Keratinocyte (primary cell): ENCODE data around the gene GIMAP4. TPM values are rescaled to one million over a fixed set of nuclear protein-coding genes. Genes with fewer than 3 reads are reported as not detected.

Source experiments
- DNase-seq: peaks from one replicate; pipeline ENCODE4 v3.0.0-alpha.2; 2011; ENCODE audit warnings: low read depth, missing footprints, low spot score
- FAIRE-seq: peaks from 2 replicates; lab custom pipeline; 2011; peaks lifted over from hg19 to GRCh38; lab: Jason Lieb, UNC
- H2AFZ ChIP-seq: 2 replicates; pipeline ENCODE4 v1.6.0; 2012; ENCODE audit warnings: low read length, control low read depth, inconsistent platforms; ENCODE audit not compliant: control insufficient read depth
- H3K27ac ChIP-seq: 2 replicates; pipeline ENCODE4 v1.5.1; 2011; ENCODE audit warnings: low read length; ENCODE audit not compliant: control insufficient read depth, insufficient read depth
- H3K27me3 ChIP-seq: 3 replicates; pipeline ENCODE4 v1.6.0; 2011; ENCODE audit warnings: low read length; ENCODE audit not compliant: control insufficient read depth, insufficient read depth; ENCODE audit errors: extremely low read depth
- H3K36me3 ChIP-seq, 2 experiments: 2 replicates in 1 of 2; 3 replicates in 1 of 2; pipeline ENCODE4 v1.5.1; 2011; ENCODE audit warnings: low read length in 2 of 2, mild to moderate bottlenecking in 1 of 2; ENCODE audit not compliant: control insufficient read depth in 2 of 2, insufficient read depth in 2 of 2; ENCODE audit errors: extremely low read depth in 1 of 2
- H3K4me1 ChIP-seq: 3 replicates; pipeline ENCODE4 v1.5.1; 2011; ENCODE audit warnings: low read length; ENCODE audit not compliant: control insufficient read depth, insufficient read depth; ENCODE audit errors: extremely low read depth
- H3K4me2 ChIP-seq: 3 replicates; pipeline ENCODE4 v1.6.0; 2011; ENCODE audit warnings: low read depth, low read length; ENCODE audit not compliant: control insufficient read depth, insufficient read depth; ENCODE audit errors: extremely low read depth
- H3K4me3 ChIP-seq, 3 experiments: fragments of 200-600 bp in 1 of 3; sonication (generic) in 1 of 3; 2 replicates in 2 of 3; 3 replicates in 1 of 3; pipeline ENCODE4 v1.5.1; 2011 to 2016; ENCODE audit warnings: low read length in 3 of 3, mild to moderate bottlenecking in 3 of 3, control low read depth in 2 of 3, inconsistent platforms in 1 of 3, low read depth in 1 of 3, mixed read lengths in 1 of 3, mixed run types in 1 of 3, moderate library complexity in 1 of 3; ENCODE audit not compliant: control insufficient read depth in 2 of 3, insufficient read depth in 2 of 3; ENCODE audit errors: extremely low read depth in 1 of 3
- H3K79me2 ChIP-seq: 2 replicates; pipeline ENCODE4 v1.6.0; 2012; ENCODE audit warnings: low read length; ENCODE audit not compliant: control insufficient read depth, insufficient read depth
- H3K9ac ChIP-seq: 3 replicates; pipeline ENCODE4 v1.6.0; 2011; ENCODE audit warnings: low read length; ENCODE audit not compliant: control insufficient read depth, insufficient read depth; ENCODE audit errors: extremely low read depth
- H3K9me1 ChIP-seq: 3 replicates; pipeline ENCODE4 v1.6.0; 2011; ENCODE audit warnings: low read length; ENCODE audit not compliant: control insufficient read depth, insufficient read depth; ENCODE audit errors: extremely low read depth
- H3K9me3 ChIP-seq: 2 replicates; pipeline ENCODE4 v1.5.1; 2012; ENCODE audit warnings: low read depth, low read length; ENCODE audit not compliant: control insufficient read depth
- H4K20me1 ChIP-seq: 3 replicates; pipeline ENCODE4 v1.6.0; 2011; ENCODE audit warnings: low read length; ENCODE audit not compliant: control insufficient read depth, insufficient read depth; ENCODE audit errors: extremely low read depth
- EZH2 ChIP-seq: IDR thresholded peaks from one replicate; pipeline ENCODE4 v1.6.1; 2012; ENCODE audit warnings: inconsistent platforms, mild to moderate bottlenecking, low read length, moderate library complexity
- dilution Hi-C: fragments of 300-500 bp; cut with MboI; formaldehyde crosslinking; loops from one replicate; pipeline ENCODE4 v1.7.0; 2020; ENCODE audit warnings: low sequenced_read_pairs; ENCODE audit not compliant: extremely low pct_ligation_motif_present
- polyA plus RNA-seq, 5 experiments: library from polyadenylated mRNA; depleted of rRNA in 3 of 5; stranded (reverse) in 3 of 5; stranded (forward) in 1 of 5; unstranded in 1 of 5; fragments of >200 nt; gene quantifications; 1 replicate in 1 of 5; 2 replicates in 3 of 5; 3 replicates in 1 of 5; pipeline versions ENCODE4 v1.2.1 to v1.2.3, GENCODE V29; 2011 to 2012; ENCODE audit warnings: missing spikeins in 2 of 5, low read depth in 1 of 5, low replicate concordance in 1 of 5
- TF ChIP-seq, protein P1 (sequence below), 3 experiments: IDR thresholded peaks in 1 of 3; conservative IDR thresholded peaks in 1 of 3; optimal IDR thresholded peaks in 1 of 3; 2 replicates in 2 of 3; 3 replicates in 1 of 3; pipeline versions ENCODE3 to v1.5.1; 2011; ENCODE audit warnings: low read length in 3 of 3, mild to moderate bottlenecking in 3 of 3, moderate library complexity in 2 of 3, control low read depth in 1 of 3, inconsistent platforms in 1 of 3; ENCODE audit not compliant: insufficient read depth in 2 of 3; ENCODE audit errors: extremely low read depth in 1 of 3

Gene GIMAP4
- polyA plus RNA-seq, 1 donor (not counting 4 experiments of a cell fraction or from before 2014, with no cell fraction given) = not detected

DNA sequence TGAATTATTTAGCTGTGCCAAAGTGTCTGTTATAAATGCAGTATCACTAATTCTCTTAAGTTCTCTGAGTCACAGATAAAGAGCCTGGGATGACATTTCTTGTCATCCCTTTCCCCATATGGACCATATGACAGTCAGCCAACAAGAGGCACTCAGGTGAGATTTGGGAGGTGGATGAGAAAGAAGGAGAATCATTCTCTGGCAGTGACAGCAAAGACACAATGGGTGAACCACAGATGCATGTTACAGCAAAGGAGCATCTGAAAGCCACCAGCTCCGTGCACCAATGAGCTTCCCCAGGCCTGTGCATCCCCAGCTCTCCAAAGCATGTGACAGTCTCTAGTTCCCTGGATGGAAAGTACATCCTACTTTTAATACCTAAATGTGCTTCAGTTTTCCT is 54.2 kb downstream of the GIMAP4 start:
- Histone ChIP-seq H3K27me3 (no peaks in the 10 kb centered on the region), H3K9me3 (no peaks in the 10 kb centered on the region), H3K9ac (no peak overlapping the region), H2AFZ (no peak overlapping the region), H3K36me3 (no peaks in the 10 kb centered on the region), H3K9me1 (no peaks in the 10 kb centered on the region), H3K27ac (no peak overlapping the region), H4K20me1 (no peaks in the 10 kb centered on the region), H3K4me2 (no peak overlapping the region), H3K79me2 (no peaks in the 10 kb centered on the region), H3K4me3 (no peak overlapping the region), H3K4me1 (no peaks in the 10 kb centered on the region)
- dilution Hi-C loops = no loop called here
- FAIRE-seq (no peak), DNase-seq (no peak)
- no peak for TF ChIP-seq EZH2
- TF ChIP-seq, protein P1, sequence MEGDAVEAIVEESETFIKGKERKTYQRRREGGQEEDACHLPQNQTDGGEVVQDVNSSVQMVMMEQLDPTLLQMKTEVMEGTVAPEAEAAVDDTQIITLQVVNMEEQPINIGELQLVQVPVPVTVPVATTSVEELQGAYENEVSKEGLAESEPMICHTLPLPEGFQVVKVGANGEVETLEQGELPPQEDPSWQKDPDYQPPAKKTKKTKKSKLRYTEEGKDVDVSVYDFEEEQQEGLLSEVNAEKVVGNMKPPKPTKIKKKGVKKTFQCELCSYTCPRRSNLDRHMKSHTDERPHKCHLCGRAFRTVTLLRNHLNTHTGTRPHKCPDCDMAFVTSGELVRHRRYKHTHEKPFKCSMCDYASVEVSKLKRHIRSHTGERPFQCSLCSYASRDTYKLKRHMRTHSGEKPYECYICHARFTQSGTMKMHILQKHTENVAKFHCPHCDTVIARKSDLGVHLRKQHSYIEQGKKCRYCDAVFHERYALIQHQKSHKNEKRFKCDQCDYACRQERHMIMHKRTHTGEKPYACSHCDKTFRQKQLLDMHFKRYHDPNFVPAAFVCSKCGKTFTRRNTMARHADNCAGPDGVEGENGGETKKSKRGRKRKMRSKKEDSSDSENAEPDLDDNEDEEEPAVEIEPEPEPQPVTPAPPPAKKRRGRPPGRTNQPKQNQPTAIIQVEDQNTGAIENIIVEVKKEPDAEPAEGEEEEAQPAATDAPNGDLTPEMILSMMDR (optimal IDR thresholded peaks at IDR 0.05 in 1 of 3, IDR thresholded peaks at IDR 0.05 in 1 of 3, conservative IDR thresholded peaks at IDR 0.05 in 1 of 3; ENCODE audit: extremely low read depth in 1 of 3, insufficient read depth in 2 of 3, low read length in 3 of 3) = no peak

Other genes with a start within 250 kb of the GIMAP4 start
- 1.0 to 2.5 TPM (median 1.7 TPM) in 3 replicates for gene LRRC61, start 244.0 kb upstream of the GIMAP4 start, polyA plus RNA-seq
- 1.3 to 2.3 TPM (median 1.7 TPM) in 3 replicates for gene ACTR3C, start 243.8 kb upstream of the GIMAP4 start, polyA plus RNA-seq
- not detected in 3 replicates for gene RARRES2, start 225.8 kb upstream of the GIMAP4 start, polyA plus RNA-seq
- 9.3 to 13.9 TPM (median 9.5 TPM) in 3 replicates for gene REPIN1, start 198.6 kb upstream of the GIMAP4 start, polyA plus RNA-seq
- 1.0 to 1.9 TPM (median 1.1 TPM) in 3 replicates for gene ZNF775, start 188.1 kb upstream of the GIMAP4 start, polyA plus RNA-seq
- gene GIMAP8, start 116.8 kb upstream of the GIMAP4 start, polyA plus RNA-seq = 0.06 to 0.26 TPM (median 0.14 TPM) in 3 replicates
- gene GIMAP7, start 52.5 kb upstream of the GIMAP4 start, polyA plus RNA-seq = not detected in 3 replicates
- 0.09 to 0.16 TPM (median 0.12 TPM) in 3 replicates for gene GIMAP6, start 65.0 kb downstream of the GIMAP4 start, polyA plus RNA-seq
- gene GIMAP2, start 118.3 kb downstream of the GIMAP4 start, polyA plus RNA-seq = 1.7 to 3.2 TPM (median 2.5 TPM) in 3 replicates
- gene GIMAP1, start 149.2 kb downstream of the GIMAP4 start, polyA plus RNA-seq = not detected in 3 replicates
- gene GIMAP5, start 170.0 kb downstream of the GIMAP4 start, polyA plus RNA-seq = not detected in 3 replicates
- gene TMEM176B, start 233.0 kb downstream of the GIMAP4 start, polyA plus RNA-seq = not detected in 3 replicates
- not detected in 3 replicates for gene TMEM176A, start 233.4 kb downstream of the GIMAP4 start, polyA plus RNA-seq